Activated CD8-positive, alpha-beta T cell treated with anti-CD3 and anti-CD28 coated beads for 36 hours (primary cell): ENCODE results near the gene DUX4. TPM values are rescaled to one million over a fixed set of nuclear protein-coding genes. Genes with fewer than 3 reads are reported as not detected.

Source experiments
- total RNA-seq, 2 experiments: library from RNA; stranded (reverse); gene quantifications; one replicate each; pipeline ENCODE4 v1.2.3, GENCODE V29; 2021

DUX4 gene
- total RNA-seq, 2 experiments from 2014 or later: not detected

Other genes with a start within 250 kb of the DUX4 start
- gene FRG1, start 232.9 kb upstream of the DUX4 start, total RNA-seq: 10 to 100 TPM; 58.3 to 69.0 TPM
- gene FRG2, start 146.5 kb upstream of the DUX4 start, total RNA-seq: not detected
- not detected for gene DBET, start 109.3 kb upstream of the DUX4 start, total RNA-seq